Keratinocyte (primary cell): Measurements from ENCODE around the gene METTL26.

Experiments
- CTCF ChIP-seq, 3 experiments: IDR thresholded peaks in 1 of 3; conservative IDR thresholded peaks in 1 of 3; optimal IDR thresholded peaks in 1 of 3; 2 replicates in 2 of 3; 3 replicates in 1 of 3; pipeline versions ENCODE3 to v1.5.1; 2011; ENCODE audit warnings: low read length in 3 of 3, mild to moderate bottlenecking in 3 of 3, moderate library complexity in 2 of 3, control low read depth in 1 of 3, inconsistent platforms in 1 of 3; ENCODE audit not compliant: insufficient read depth in 2 of 3; ENCODE audit errors: extremely low read depth in 1 of 3
- EZH2 ChIP-seq: IDR thresholded peaks from one replicate; pipeline ENCODE4 v1.6.1; 2012; ENCODE audit warnings: inconsistent platforms, mild to moderate bottlenecking, low read length, moderate library complexity

GRCh38 chr16:586645-587590 is 49.2 kb downstream of the METTL26 start:
- TF ChIP-seq CTCF (optimal IDR thresholded peaks at IDR 0.05 in 1 of 3, IDR thresholded peaks at IDR 0.05 in 1 of 3, conservative IDR thresholded peaks at IDR 0.05 in 1 of 3; ENCODE audit: extremely low read depth in 1 of 3, insufficient read depth in 2 of 3, low read length in 3 of 3) (no peak), EZH2 (no peak)
